K562 (cell line): Measurements from ENCODE around the gene LCN1. TPM values are rescaled to one million over a fixed set of nuclear protein-coding genes. Genes with fewer than 3 reads are reported as not detected.

Source experiments
- ATAC-seq: fragments of 200-7000 bp; cut with Tn5 transposase; 3 replicates; pipeline ENCODE4 v1.9.1; 2020; ENCODE audit warnings: moderate library complexity
- BruUV-seq: library from RNA; stranded (reverse); fragments of 400-500 nt; replicated peaks from 2 replicates; lab custom pipeline; 2021; lab: Mats Ljungman, UMichigan
- CTCF ChIA-PET: fragments of 300-600 bp; formaldehyde crosslinking; extraction: SDS; loops from one replicate; lab custom pipeline; 2021; ENCODE audit warnings: low intra/inter-chr PET ratio; lab: Yijun Ruan, JAX
- POLR2A ChIA-PET: fragments of 300-600, 350-650 bp; sonication (Branson Sonifier 250); formaldehyde crosslinking; extraction: SDS; loops from one replicate; lab custom pipeline; 2021; ENCODE audit warnings: antibody characterized with exemption, inconsistent platforms; lab: Yijun Ruan, JAX
- DNase-seq, 4 experiments: peaks; one replicate each; pipeline versions ENCODE4 v3.0.0 to v3.0.0-alpha.2; 2011 to 2018; ENCODE audit warnings: low spot score in 3 of 4, mixed read lengths in 3 of 4; ENCODE audit errors: extremely low read depth in 1 of 4
- FAIRE-seq: peaks from 2 replicates; lab custom pipeline; 2011; peaks lifted over from hg19 to GRCh38; lab: Jason Lieb, UNC
- H2AFZ ChIP-seq: 2 replicates; pipeline ENCODE4 v1.6.0; 2011; ENCODE audit warnings: low read depth, low read length, control low read depth, inconsistent platforms
- H3K27ac ChIP-seq: fragments of 200-600 bp; 3 replicates; pipeline ENCODE4 v1.8.0; 2011; ENCODE audit warnings: low read depth, mild to moderate bottlenecking, control low read depth, inconsistent platforms, low read length, moderate library complexity, mixed read lengths; ENCODE audit errors: extremely low read depth
- H3K27me3 ChIP-seq, 2 experiments: fragments of 300-600 bp in 1 of 2; 2 replicates in 1 of 2; 3 replicates in 1 of 2; pipeline versions ENCODE4 v1.6.0 to v1.8.0; 2011; ENCODE audit warnings: inconsistent platforms in 2 of 2, low read length in 2 of 2, mild to moderate bottlenecking in 1 of 2, mixed read lengths in 1 of 2, moderate library complexity in 1 of 2; ENCODE audit not compliant: control insufficient read depth in 2 of 2, insufficient read depth in 2 of 2
- H3K36me3 ChIP-seq: fragments of 300-600 bp; 3 replicates; pipeline ENCODE4 v1.8.0; 2011; ENCODE audit warnings: mild to moderate bottlenecking, low read length, inconsistent platforms; ENCODE audit not compliant: control insufficient read depth, insufficient read depth
- H3K4me1 ChIP-seq, 2 experiments: fragments of 200-600 bp in 1 of 2; replicated peaks in 1 of 2; 2 replicates in 1 of 2; 3 replicates in 1 of 2; pipeline versions ENCODE4 v1.5.1 to v1.8.0; 2011; ENCODE audit warnings: inconsistent platforms in 2 of 2, low read length in 2 of 2, mild to moderate bottlenecking in 1 of 2, mixed read lengths in 1 of 2, moderate library complexity in 1 of 2; ENCODE audit not compliant: control insufficient read depth in 2 of 2, insufficient read depth in 2 of 2
- H3K4me2 ChIP-seq: 2 replicates; pipeline ENCODE4 v1.6.1; 2011; ENCODE audit warnings: low read length, control low read depth, inconsistent platforms, mixed read lengths; ENCODE audit not compliant: insufficient read depth
- H3K4me3 ChIP-seq: fragments of 200-600 bp; sonication (generic), shearing (Covaris generic); 2 replicates; pipeline ENCODE4 v1.5.1; 2016; ENCODE audit warnings: control low read depth, inconsistent platforms
- H3K79me2 ChIP-seq: fragments of 200-600 bp; 3 replicates; pipeline ENCODE4 v1.8.0; 2011; ENCODE audit warnings: low read length, inconsistent platforms; ENCODE audit not compliant: control insufficient read depth, insufficient read depth
- H3K9ac ChIP-seq, 2 experiments: 2 replicates each; pipeline versions ENCODE4 v1.6.0 to v1.6.1; 2011; ENCODE audit warnings: low read depth in 2 of 2, low read length in 2 of 2, control low read depth in 1 of 2, inconsistent platforms in 1 of 2, mild to moderate bottlenecking in 1 of 2, mixed read lengths in 1 of 2; ENCODE audit not compliant: insufficient read depth in 1 of 2
- H3K9me1 ChIP-seq: one replicate; pipeline ENCODE4 v1.6.0; 2011; ENCODE audit warnings: inconsistent platforms, mild to moderate bottlenecking, low read length, moderate library complexity; ENCODE audit not compliant: control insufficient read depth, insufficient read depth
- H3K9me3 ChIP-seq: replicated peaks from 2 replicates; pipeline ENCODE4 v1.5.1; 2011; ENCODE audit warnings: low read depth, low read length, inconsistent platforms; ENCODE audit not compliant: control insufficient read depth, insufficient read depth
- H4K20me1 ChIP-seq: replicated peaks from 2 replicates; pipeline ENCODE4 v1.6.1; 2011; ENCODE audit warnings: low read length, inconsistent platforms, mixed read lengths; ENCODE audit not compliant: control insufficient read depth, insufficient read depth
- CREM ChIP-seq: IDR thresholded peaks from 2 replicates; pipeline ENCODE4 v1.6.1; 2014; ENCODE audit warnings: antibody characterized with exemption, low read depth
- HEY1 ChIP-seq: fragments of 250-450 bp; sonication (Bioruptor Pico); IDR thresholded peaks from 2 replicates; pipeline ENCODE4 v1.5.0; 2020; ENCODE audit warnings: mild to moderate bottlenecking, moderate library complexity, borderline replicate concordance
- JUND ChIP-seq, 2 experiments: IDR thresholded peaks; 2 replicates in 1 of 2; 3 replicates in 1 of 2; pipeline ENCODE4 v1.6.1; 2011; ENCODE audit warnings: borderline replicate concordance in 2 of 2, low read depth in 2 of 2, low read length in 2 of 2, improper control_type of control experiment in 1 of 2, missing biosample characterization in 1 of 2, missing genetic modification characterization in 1 of 2, missing genetic modification reagents in 1 of 2
- KAT7 ChIP-seq: sonication (generic); formaldehyde crosslinking; IDR thresholded peaks from 2 replicates; pipeline ENCODE4 v1.8.0; 2022; ENCODE audit warnings: missing genetic modification reagents, mild to moderate bottlenecking, borderline replicate concordance
- PURB ChIP-seq: sonication (generic); formaldehyde crosslinking; IDR thresholded peaks from 2 replicates; pipeline ENCODE4 v1.9.0; 2021; ENCODE audit warnings: low read depth, mild to moderate bottlenecking, missing genetic modification reagents
- RBM22 ChIP-seq: fragments of 200-400 bp; formaldehyde crosslinking; IDR thresholded peaks from 2 replicates; pipeline ENCODE4 v1.6.1; 2018; ENCODE audit warnings: low read length, low read depth; ENCODE audit not compliant: poor library complexity, severe bottlenecking
- ZBTB2 ChIP-seq: fragments of 450-650 bp; IDR thresholded peaks from 2 replicates; pipeline ENCODE4 v1.6.1; 2016; ENCODE audit warnings: antibody characterized with exemption
- ZNF121 ChIP-seq: sonication (generic); formaldehyde crosslinking; conservative IDR thresholded peaks from 2 replicates; pipeline ENCODE4 v1.8.0; 2022; ENCODE audit warnings: missing genetic modification reagents
- ZNF511 ChIP-seq: sonication (generic); formaldehyde crosslinking; IDR thresholded peaks from 2 replicates; pipeline ENCODE4 v1.8.0; 2022; ENCODE audit warnings: mild to moderate bottlenecking, missing genetic modification reagents
- ZNF696 ChIP-seq: fragments of 250-450 bp; sonication (Bioruptor Pico); conservative IDR thresholded peaks from 2 replicates; pipeline ENCODE4 v1.4.0; 2020; ENCODE audit warnings: mild to moderate bottlenecking, moderate library complexity
- ZNF830 ChIP-seq: fragments of 250-450 bp; sonication (Bioruptor Pico); IDR thresholded peaks from 2 replicates; pipeline ENCODE4 v1.5.0; 2021; ENCODE audit warnings: mild to moderate bottlenecking
- WGBS: fragments of 100-300 bp; shearing (Covaris generic); methylation state at CpG from one replicate; pipeline ENCODE4 v1.1.6; 2016; ENCODE audit warnings: low coverage, mixed read lengths; ENCODE audit not compliant: insufficient coverage; ENCODE audit errors: missing lambda C conversion rate; 5-methylcytosine and 5-hydroxymethylcytosine counted together
- in situ Hi-C: fragments of 300-500 bp; cut with MboI; formaldehyde crosslinking; loops from 4 replicates; pipeline ENCODE4 v1.15.0; 2018; ENCODE audit warnings: inconsistent platforms, mixed read lengths
- intact Hi-C: fragments of 100-400 bp; cut with micrococcal nuclease; formaldehyde crosslinking; loops from 2 replicates; pipeline ENCODE4 v1.14.2; 2022
- polyA plus RNA-seq, 8 experiments: library from polyadenylated mRNA; depleted of rRNA in 4 of 8; stranded (reverse) in 5 of 8; unstranded in 3 of 8; fragments of >200 nt; fragmentation: Nextera tagmentation in 2 of 8; fragmentation: Illumina TruSeq in 1 of 8; extraction: Ambion mirVana in 2 of 8; extraction: Trizol in 1 of 8; gene quantifications; 2 replicates each; pipeline versions ENCODE4 v1.2.1 to v1.2.3, GENCODE V29; 2011 to 2014; ENCODE audit warnings: inconsistent platforms in 1 of 8, missing spikeins in 1 of 8
- total RNA-seq, 7 experiments: library from RNA; depleted of rRNA in 6 of 7; stranded (reverse); fragments of >200 nt in 6 of 7; fragmentation: Illumina TruSeq in 2 of 7; extraction: Trizol in 2 of 7; gene quantifications; 2 replicates each; pipeline versions ENCODE4 v1.2.1 to v1.2.3, GENCODE V29; 2011 to 2021; ENCODE audit warnings: low replicate concordance in 1 of 7

LCN1 gene
- total and polyA plus RNA-seq, 9 of the 15 experiments (the other 6 are each of a cell fraction or from before 2014, with no cell fraction given): not detected

GRCh38 chr9:135522931-135523330 lies 1.7 kb downstream of the LCN1 start:
- no TSS peak for BruUV-seq
- intact Hi-C loops (no loop called here), in situ Hi-C loops (no loop called here)
- 0 out of 5 replicates have a peak, but pooled peaks cover 0 to 2% of the 10 kb centered on the region in 2 experiments for H3K27me3 ChIP-seq
- H3K36me3 ChIP-seq: no peaks in the 10 kb centered on the region
- no peaks in the 10 kb centered on the region for H3K79me2 ChIP-seq
- H3K9me1 ChIP-seq: no peaks in the 10 kb centered on the region
- POLR2A ChIA-PET: interaction anchor here (0.6 kb wide), 1 partner anchor 183 kb away, joined by 3 read pairs; no protein-coding TSS in a partner anchor
- H2AFZ ChIP-seq: no peak overlapping the region
- ATAC-seq (no peak), DNase-seq (no peak), FAIRE-seq (no peak)
- 28% methylated on average over 11 of the region's 17 CpGs for WGBS
- H3K9ac ChIP-seq: no peak overlapping the region
- no peak overlapping the region for H3K4me3 ChIP-seq
- H3K4me1 ChIP-seq: peaks cover 9 to 39% of the 10 kb centered on the region in 2 experiments; a peak in 3 of 5 replicates
- CTCF ChIA-PET: no interaction called here
- H4K20me1 ChIP-seq: no peaks in the 10 kb centered on the region
- no peaks in the 10 kb centered on the region for H3K9me3 ChIP-seq
- no peak overlapping the region for H3K4me2 ChIP-seq
- H3K27ac ChIP-seq: no peak overlapping the region
- no peak for TF ChIP-seq KAT7 (CRISPR knock-in tag)
- TF ChIP-seq ZNF830 (CRISPR knock-in tag): no peak
- TF ChIP-seq JUND (IDR thresholded peaks at IDR 0.05; ENCODE audit: borderline replicate concordance, low read depth, low read length): no peak
- TF ChIP-seq JUND (tag; IDR thresholded peaks at IDR 0.05; ENCODE audit: borderline replicate concordance, low read depth, low read length): no peak
- TF ChIP-seq ZBTB2: no peak
- no peak for TF ChIP-seq ZNF696 (CRISPR knock-in tag)
- TF ChIP-seq RBM22: no peak
- no peak for TF ChIP-seq HEY1 (CRISPR knock-in tag)
- no peak for TF ChIP-seq CREM
- no peak for TF ChIP-seq ZNF121
- TF ChIP-seq ZNF511 (CRISPR knock-in tag): no peak
- no peak for TF ChIP-seq PURB (CRISPR knock-in tag)
